Fibroblast of lung (primary cell): ENCODE data around the gene SEC24C. TPM values are rescaled to one million over a fixed set of nuclear protein-coding genes. Genes with fewer than 3 reads are reported as not detected.

Experiments used
- DNase-seq, 2 donors: peaks; one replicate each; pipeline versions ENCODE4 v3.0.0 to v3.0.0-alpha.2; 2010; ENCODE audit warnings: low read depth in 2 of 2
- H2AFZ ChIP-seq: 2 replicates; pipeline ENCODE4 v1.5.1; 2012; ENCODE audit warnings: low read length, control low read depth, inconsistent platforms
- H3K27ac ChIP-seq: 2 replicates; pipeline ENCODE4 v1.5.1; 2011; ENCODE audit warnings: low read length, control low read depth; ENCODE audit not compliant: insufficient read depth
- H3K27me3 ChIP-seq: 2 replicates; pipeline ENCODE4 v1.5.1; 2011; ENCODE audit warnings: mild to moderate bottlenecking, low read length; ENCODE audit not compliant: control insufficient read depth, insufficient read depth
- H3K36me3 ChIP-seq: 2 replicates; pipeline ENCODE4 v1.5.1; 2011; ENCODE audit warnings: low read length; ENCODE audit not compliant: control insufficient read depth, insufficient read depth
- H3K4me1 ChIP-seq: 2 replicates; pipeline ENCODE4 v1.5.1; 2011; ENCODE audit warnings: low read length; ENCODE audit not compliant: control insufficient read depth, insufficient read depth; ENCODE audit errors: extremely low read depth
- H3K4me2 ChIP-seq: 2 replicates; pipeline ENCODE4 v1.5.1; 2011; ENCODE audit warnings: low read length, control low read depth; ENCODE audit not compliant: insufficient read depth; ENCODE audit errors: extremely low read depth
- H3K4me3 ChIP-seq, 4 experiments: fragments of 200-600 bp in 1 of 4; sonication (generic) in 1 of 4; replicated peaks in 1 of 4; 2 replicates each; pipeline ENCODE4 v1.5.1; 2011 to 2016; ENCODE audit warnings: low read length in 4 of 4, low read depth in 3 of 4, mild to moderate bottlenecking in 3 of 4, control low read depth in 2 of 4, inconsistent platforms in 1 of 4, mixed read lengths in 1 of 4; ENCODE audit not compliant: insufficient read depth in 1 of 4; ENCODE audit errors: control extremely low read depth in 1 of 4
- H3K79me2 ChIP-seq: 2 replicates; pipeline ENCODE4 v1.5.1; 2012; ENCODE audit warnings: mild to moderate bottlenecking, low read length, inconsistent platforms; ENCODE audit not compliant: control insufficient read depth, insufficient read depth
- H3K9ac ChIP-seq: 2 replicates; pipeline ENCODE4 v1.5.1; 2011; ENCODE audit warnings: mild to moderate bottlenecking, low read length, control low read depth; ENCODE audit not compliant: insufficient read depth
- H3K9me3 ChIP-seq: 2 replicates; pipeline ENCODE4 v1.5.1; 2012; ENCODE audit warnings: low read depth, low read length; ENCODE audit not compliant: control insufficient read depth, insufficient read depth
- H4K20me1 ChIP-seq: 2 replicates; pipeline ENCODE4 v1.5.1; 2011; ENCODE audit warnings: low read length; ENCODE audit not compliant: control insufficient read depth, insufficient read depth; ENCODE audit errors: extremely low read depth
- EZH2 ChIP-seq: IDR thresholded peaks from 2 replicates; pipeline ENCODE4 v1.5.1; 2012; ENCODE audit warnings: low read length, control low read depth, mild to moderate bottlenecking; ENCODE audit errors: missing control alignments
- polyA plus RNA-seq, 2 donors: library from polyadenylated mRNA; depleted of rRNA in 1 of 2; stranded (reverse) in 1 of 2; unstranded in 1 of 2; fragments of >200 nt; gene quantifications; 2 replicates each; pipeline ENCODE4 v1.2.1, GENCODE V29; 2011 to 2012; ENCODE audit warnings: missing spikeins in 1 of 2
- total RNA-seq: library from RNA; depleted of rRNA; stranded (reverse); fragments of >200 nt; gene quantifications from 2 replicates; pipeline ENCODE4 v1.2.1, GENCODE V29; 2014
- TF ChIP-seq, protein P1 (sequence below), 2 donors: IDR thresholded peaks in 1 of 2; conservative IDR thresholded peaks in 1 of 2; 1 replicate in 1 of 2; 2 replicates in 1 of 2; pipeline ENCODE4 v1.5.1; 2011 to 2012; ENCODE audit warnings: low read length in 2 of 2, control low read depth in 1 of 2, inconsistent platforms in 1 of 2, low read depth in 1 of 2, mild to moderate bottlenecking in 1 of 2

The SEC24C gene
- total and polyA plus RNA-seq, 2 donors (not counting 1 experiment from before 2014, with no cell fraction given) = 58.0 to 60.4 TPM

DNA sequence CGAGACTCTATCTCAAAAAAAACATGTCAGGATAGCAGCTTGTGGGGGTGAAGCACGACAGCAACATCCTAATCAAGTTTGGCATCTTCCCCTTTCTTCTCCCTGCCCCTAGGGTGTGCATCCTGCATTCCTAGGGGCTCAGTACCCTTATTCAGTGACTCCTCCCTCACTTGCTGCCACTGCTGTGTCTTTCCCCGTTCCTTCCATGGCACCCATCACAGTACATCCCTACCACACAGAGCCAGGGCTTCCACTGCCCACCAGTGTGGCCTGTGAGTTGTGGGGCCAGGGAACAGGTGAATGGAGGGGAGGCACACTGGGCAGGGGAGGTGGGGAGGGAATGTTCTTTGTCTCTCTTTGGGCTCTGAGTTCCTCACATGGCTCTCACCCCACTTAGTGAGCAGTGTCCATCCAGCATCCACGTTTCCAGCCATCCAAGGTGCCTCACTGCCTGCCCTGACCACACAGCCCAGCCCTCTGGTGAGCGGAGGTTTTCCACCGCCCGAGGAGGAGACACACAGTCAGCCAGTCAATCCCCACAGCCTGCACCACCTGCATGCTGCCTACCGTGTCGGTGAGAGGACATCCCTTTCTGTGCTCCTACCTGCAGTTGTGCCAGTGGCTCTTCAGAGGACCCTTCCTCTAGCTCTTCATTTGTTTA, 55.9 kb downstream of the SEC24C start:
- Histone ChIP-seq H3K4me1 (no peaks in the 10 kb centered on the region), H3K36me3 (peaks cover 36% of the 10 kb centered on the region), H3K4me3 (no peak overlapping the region), H3K4me2 (no peak overlapping the region), H4K20me1 (no peaks in the 10 kb centered on the region), H3K9me3 (no peaks in the 10 kb centered on the region), H3K9ac (no peak overlapping the region), H3K27ac (no peak overlapping the region), H3K27me3 (no peaks in the 10 kb centered on the region), H2AFZ (no peak overlapping the region), H3K79me2 (no peaks in the 10 kb centered on the region)
- TF ChIP-seq, protein P1, sequence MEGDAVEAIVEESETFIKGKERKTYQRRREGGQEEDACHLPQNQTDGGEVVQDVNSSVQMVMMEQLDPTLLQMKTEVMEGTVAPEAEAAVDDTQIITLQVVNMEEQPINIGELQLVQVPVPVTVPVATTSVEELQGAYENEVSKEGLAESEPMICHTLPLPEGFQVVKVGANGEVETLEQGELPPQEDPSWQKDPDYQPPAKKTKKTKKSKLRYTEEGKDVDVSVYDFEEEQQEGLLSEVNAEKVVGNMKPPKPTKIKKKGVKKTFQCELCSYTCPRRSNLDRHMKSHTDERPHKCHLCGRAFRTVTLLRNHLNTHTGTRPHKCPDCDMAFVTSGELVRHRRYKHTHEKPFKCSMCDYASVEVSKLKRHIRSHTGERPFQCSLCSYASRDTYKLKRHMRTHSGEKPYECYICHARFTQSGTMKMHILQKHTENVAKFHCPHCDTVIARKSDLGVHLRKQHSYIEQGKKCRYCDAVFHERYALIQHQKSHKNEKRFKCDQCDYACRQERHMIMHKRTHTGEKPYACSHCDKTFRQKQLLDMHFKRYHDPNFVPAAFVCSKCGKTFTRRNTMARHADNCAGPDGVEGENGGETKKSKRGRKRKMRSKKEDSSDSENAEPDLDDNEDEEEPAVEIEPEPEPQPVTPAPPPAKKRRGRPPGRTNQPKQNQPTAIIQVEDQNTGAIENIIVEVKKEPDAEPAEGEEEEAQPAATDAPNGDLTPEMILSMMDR (conservative IDR thresholded peaks at IDR 0.05 in 1 of 2, IDR thresholded peaks at IDR 0.05 in 1 of 2; ENCODE audit: low read depth in 1 of 2, low read length in 2 of 2) = no peak
- no peak for TF ChIP-seq EZH2
- DNase-seq = no peak

DNA sequence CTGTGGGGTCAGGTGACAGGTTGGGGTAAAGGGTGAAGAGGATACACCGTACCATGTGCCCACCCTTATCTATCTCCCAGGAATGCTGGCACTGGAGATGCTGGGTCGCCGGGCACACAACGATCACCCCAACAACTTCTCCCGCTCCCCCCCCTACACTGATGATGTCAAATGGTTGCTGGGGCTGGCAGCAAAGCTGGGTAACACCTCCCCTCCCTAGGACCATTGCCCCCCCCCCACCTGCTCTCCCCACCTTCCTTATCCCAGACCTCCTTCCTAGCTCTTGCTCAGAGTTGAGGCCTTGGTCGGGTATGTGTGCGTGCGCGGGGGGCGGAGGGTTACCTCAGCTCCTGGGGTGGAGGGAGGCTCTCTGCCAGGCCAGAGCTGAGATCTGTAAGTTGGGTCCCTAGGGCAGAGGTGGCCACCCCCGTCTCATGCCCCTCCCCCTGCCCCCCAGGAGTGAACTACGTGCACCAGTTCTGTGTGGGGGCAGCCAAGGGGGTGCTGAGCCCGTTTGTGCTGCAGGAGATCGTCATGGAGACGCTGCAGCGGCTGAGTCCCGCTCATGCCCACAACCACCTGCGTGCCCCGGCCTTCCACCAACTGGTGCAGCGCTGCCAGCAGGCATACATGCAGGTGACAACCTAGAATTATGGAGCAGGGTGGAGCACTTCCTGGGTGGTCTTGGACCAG, 56.5 kb downstream of the SEC24C start:
- no peaks in the 10 kb centered on the region for H3K27me3 ChIP-seq
- no peaks in the 10 kb centered on the region for H3K9me3 ChIP-seq
- H3K27ac ChIP-seq = no peak overlapping the region
- no peaks in the 10 kb centered on the region for H3K79me2 ChIP-seq
- no peak overlapping the region for H3K9ac ChIP-seq
- H2AFZ ChIP-seq = no peak overlapping the region
- no peaks in the 10 kb centered on the region for H4K20me1 ChIP-seq
- DNase-seq = no peak
- H3K4me2 ChIP-seq = no peak overlapping the region
- no peak overlapping the region for H3K4me3 ChIP-seq
- H3K4me1 ChIP-seq = no peaks in the 10 kb centered on the region
- TF ChIP-seq EZH2 = no peak
- TF ChIP-seq, protein P1 (conservative IDR thresholded peaks at IDR 0.05 in 1 of 2, IDR thresholded peaks at IDR 0.05 in 1 of 2; ENCODE audit: low read depth in 1 of 2, low read length in 2 of 2) = no peak
- H3K36me3 ChIP-seq = peaks cover 31% of the 10 kb centered on the region

DNA sequence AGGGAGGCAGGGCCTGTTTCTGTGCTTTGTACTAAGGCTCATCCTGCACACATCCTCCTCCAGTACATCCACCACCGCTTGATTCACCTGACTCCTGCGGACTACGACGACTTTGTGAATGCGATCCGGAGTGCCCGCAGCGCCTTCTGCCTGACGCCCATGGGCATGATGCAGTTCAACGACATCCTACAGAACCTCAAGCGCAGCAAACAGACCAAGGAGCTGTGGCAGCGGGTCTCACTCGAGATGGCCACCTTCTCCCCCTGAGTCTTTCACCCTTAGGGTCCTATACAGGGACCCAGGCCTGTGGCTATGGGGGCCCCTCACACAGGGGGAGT, 57.0 kb downstream of the SEC24C start:
- H3K4me1 ChIP-seq = no peaks in the 10 kb centered on the region
- TF ChIP-seq, protein P1 (conservative IDR thresholded peaks at IDR 0.05 in 1 of 2, IDR thresholded peaks at IDR 0.05 in 1 of 2; ENCODE audit: low read depth in 1 of 2, low read length in 2 of 2) = no peak
- TF ChIP-seq EZH2 = no peak
- H3K9me3 ChIP-seq = no peaks in the 10 kb centered on the region
- no peak overlapping the region for H3K9ac ChIP-seq
- H3K79me2 ChIP-seq = no peaks in the 10 kb centered on the region
- no peak overlapping the region for H3K27ac ChIP-seq
- no peak for DNase-seq
- peaks cover 31% of the 10 kb centered on the region for H3K36me3 ChIP-seq
- H3K4me3 ChIP-seq = no peak overlapping the region
- no peak overlapping the region for H2AFZ ChIP-seq
- H4K20me1 ChIP-seq = no peaks in the 10 kb centered on the region
- no peak overlapping the region for H3K4me2 ChIP-seq
- no peaks in the 10 kb centered on the region for H3K27me3 ChIP-seq
